Activated CD4-positive, alpha-beta T cell treated with anti-CD3 and anti-CD28 coated beads for 48 hours (primary cell): ENCODE results near the gene APOC4.
"Not testable (repeated sequence)": the region's sequence is repeated elsewhere in the genome, so short reads cannot be mapped to it uniquely, and the experiment has no call there.

ENCODE experiments used
- DNase-seq: peaks from one replicate; pipeline ENCODE4 v3.0.0-alpha.2; 2020

The APOC4 gene

DNA sequence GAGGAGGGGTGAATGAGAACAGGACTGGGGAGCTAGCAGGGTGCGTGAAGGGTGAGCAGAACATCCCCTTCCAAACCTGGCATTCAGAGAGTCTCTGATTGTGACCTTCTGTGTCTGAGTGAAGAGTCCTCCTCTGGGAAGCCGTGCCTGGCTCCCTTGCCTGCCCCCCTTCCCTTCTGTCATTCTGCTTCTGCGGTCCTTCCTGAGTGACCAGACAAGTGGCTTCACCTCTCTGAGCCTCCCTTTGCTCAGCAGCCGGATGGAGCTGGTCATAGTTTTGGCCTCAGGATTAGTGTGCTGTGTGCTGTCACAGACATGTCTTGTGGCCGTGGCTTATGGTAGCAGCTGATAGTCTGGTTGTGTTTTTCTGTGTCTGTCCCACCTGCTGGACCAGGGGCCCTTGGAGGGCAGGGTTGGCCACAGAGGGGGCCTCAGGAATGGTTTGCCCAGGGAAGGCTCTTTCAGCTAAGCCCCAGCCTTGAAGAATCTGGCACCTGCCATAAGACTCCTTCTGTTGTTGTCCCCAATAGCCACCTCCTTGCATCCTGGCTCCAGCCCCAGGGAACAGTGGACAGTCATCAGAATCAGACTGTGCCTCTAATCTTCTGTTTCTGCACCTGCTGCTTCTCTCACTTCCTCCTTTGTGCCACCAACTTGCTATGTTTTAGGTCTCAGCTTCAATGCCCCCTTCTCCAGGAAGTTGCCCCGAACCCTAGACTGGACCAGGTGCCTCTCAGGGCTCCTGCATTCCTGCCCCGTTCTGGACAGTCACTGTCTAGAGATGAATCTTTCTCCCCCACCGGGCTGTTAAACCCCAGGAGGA lies 19.1 kb downstream of the APOC4 start:
- DNase-seq = no peak

DNA sequence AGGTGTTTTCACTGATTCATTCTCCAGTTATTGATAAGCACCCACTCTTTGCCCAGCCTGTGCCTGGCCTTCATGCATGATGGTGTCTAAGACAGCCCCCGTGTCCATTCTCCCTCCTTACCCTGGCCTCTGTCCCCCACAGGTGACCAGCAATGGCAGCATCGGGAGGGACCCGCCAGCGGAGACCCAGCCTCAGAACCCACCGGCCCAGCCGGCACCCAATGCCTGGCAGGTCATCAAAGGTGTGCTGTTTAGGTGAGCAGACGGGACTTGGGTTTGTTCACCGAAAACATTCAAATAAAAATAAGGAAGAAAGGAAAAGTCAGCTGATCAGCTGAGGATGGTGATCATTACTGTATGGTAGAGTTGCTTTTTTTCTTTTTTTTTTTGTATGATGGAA lies 19.8 kb downstream of the APOC4 start:
- DNase-seq = no peak

DNA sequence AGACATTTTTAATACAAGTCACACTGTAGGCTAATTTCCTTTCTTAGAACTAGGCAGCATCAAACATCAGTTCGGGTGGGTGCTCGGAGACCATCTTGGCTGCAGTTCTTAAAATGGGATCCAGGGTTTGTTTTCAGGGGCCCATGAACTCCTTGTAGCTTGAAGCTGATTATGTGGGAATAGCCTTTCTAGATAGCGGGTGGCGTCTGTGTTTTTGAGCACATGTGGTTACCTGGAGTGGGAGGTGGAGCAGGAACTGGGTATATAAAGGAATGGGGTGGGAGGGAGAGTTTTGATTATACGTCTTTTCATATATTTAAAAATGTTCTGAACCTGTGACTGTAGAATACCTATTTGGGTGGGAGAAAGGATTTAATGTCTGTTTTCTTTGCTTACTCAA lies 26.1 kb downstream of the APOC4 start:
- DNase-seq = no peak

DNA sequence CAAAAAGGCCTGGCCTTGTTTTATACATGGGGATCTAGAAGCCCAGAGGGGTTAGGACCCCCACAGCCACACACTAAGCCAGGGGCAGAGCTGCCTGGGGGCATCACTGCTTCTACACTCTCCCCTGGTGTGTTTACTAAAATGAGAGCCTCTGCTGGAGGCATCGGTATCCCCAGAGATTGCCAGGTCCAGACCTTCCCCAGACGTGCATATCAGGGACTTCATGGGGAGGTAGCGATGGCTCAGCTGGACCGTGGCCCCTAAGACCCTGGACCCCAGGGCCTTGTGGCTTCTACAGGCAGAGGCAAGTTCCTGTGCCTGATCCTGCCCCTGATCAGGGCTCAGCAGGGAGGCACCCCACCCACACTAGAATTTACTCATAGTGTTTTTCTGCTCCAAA lies 26.6 kb downstream of the APOC4 start:
- DNase-seq = no peak

DNA sequence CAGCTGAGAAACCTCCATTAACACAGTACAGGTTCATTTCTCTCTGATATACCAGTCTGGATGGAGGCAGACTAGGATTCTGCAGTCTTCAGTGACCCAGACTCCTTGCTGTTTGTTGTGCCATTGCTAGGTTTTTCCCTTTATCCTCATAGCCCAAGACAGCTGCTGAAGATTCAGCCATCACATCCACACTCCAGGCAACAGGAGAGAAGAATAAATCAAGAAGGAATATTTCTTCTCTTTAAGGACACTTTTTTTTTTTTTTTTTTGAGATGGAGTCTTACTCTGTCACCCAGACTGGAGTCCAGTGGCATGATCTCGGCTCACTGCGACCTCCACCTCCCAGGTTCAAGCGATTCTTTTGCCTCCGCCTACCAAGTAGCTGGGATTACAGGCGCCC lies 27.4 kb downstream of the APOC4 start:
- DNase-seq = no peak

DNA sequence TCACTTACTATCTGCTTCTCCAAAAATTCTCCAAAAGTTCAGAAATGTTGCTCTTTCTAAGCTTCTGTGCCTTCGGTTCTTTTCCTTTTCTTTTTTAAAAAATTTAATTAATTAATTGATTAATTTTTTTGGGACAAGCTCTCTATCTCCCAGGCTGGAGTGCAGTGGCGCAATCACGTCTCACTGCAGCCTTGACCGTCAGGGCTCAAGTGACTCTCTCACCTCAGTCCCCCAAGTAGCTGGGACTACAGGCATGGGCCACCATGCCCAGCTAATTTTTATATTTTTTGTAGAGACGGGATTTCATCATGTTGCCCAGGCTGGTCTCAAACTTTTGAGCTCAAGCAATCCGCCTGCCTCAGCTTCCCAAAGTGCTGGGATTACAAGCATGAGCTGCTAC lies 29.4 kb downstream of the APOC4 start:
- DNase-seq = not testable (repeated sequence)

DNA sequence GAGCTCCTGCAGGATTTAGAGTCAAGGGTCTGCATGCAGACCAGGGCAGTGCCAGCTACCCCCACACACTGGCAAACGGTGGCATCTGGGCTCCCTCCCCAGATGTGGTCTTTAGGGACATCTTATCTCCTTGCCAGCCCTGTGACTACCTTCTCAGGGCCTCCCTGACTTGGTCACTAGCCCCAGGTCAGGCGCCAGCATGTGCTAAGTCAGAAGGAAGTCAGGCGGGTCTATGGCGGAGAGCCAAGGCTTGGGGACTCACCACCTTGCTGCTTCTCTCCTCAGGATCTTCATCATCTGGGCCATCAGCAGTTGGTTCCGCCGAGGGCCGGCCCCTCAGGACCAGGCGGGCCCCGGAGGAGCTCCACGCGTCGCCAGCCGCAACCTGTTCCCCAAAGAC lies 30.8 kb downstream of the APOC4 start:
- DNase-seq = no peak

DNA sequence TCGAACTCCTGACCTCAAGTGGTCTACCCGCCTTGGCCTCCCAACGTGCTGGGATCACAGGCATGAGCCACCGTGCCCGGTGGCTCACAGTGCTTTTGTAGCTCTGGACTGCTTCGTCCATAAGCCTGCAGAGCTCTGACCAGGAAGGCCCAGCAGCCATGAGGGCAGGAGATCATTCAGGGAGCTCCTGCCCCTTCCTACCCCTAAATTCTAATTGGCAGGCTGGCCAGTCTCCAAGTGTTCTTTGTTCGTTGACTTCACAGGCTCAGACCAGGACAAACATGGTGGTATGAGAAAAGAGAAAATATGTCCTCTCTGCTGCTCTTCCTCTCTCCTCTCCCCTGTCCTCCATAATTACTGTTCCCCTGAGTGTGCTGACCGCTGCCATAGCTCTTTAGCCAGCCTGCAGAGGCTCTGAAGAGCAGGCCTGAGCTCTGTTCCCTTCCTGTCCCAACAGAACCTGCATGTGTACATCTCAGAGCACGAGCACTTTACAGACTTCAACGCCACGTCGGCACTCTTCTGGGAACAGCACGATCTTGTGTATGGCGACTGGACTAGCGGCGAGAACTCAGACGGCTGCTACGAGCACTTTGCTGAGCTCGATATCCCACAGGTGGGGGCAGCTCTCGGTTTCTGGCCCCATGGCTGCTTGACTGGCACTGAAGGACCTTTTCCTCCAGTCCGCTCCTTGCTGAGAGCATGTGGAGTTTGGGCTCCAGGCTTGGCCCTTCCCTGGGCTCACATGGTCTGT lies 32.1 kb downstream of the APOC4 start:
- DNase-seq = no peak

DNA sequence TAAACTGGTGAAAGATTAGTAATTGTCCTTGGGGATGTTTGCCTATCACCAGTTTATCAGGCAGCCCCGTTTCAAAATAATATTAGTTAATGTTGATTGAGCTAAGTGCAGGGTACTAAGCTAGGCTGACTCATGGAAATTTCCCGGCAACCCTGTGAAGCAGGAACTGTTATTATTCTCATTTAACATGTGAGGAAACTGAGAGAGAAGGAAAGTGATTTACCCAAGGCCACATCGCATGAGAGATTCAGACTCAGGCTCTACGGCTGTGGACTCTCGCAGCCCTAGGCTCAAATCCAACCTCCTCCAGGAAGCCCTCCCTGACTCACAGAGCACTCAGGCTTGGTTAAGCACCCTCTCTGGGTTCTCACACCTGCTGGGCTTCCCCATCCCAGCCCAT lies 32.8 kb downstream of the APOC4 start:
- DNase-seq = no peak

DNA sequence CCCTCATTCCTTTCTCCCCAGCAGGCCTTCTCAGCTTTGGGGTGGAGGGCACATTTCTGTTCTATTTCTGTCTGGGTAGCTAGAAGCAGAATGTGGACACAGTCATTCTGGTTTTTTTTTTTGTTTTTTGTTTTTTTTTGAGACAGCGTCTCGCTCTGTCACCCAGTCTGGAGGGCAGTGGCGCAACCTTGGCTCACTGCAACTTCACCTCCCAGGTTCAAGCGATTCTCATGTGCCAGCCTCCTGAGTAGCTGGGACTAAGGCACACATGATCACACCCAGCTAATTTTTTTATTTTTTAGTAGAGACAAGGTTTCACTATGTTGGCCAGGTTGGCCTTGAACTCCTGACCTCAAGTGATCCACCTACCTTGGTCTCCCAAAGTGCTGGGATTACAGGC lies 33.4 kb downstream of the APOC4 start:
- DNase-seq = no peak

DNA sequence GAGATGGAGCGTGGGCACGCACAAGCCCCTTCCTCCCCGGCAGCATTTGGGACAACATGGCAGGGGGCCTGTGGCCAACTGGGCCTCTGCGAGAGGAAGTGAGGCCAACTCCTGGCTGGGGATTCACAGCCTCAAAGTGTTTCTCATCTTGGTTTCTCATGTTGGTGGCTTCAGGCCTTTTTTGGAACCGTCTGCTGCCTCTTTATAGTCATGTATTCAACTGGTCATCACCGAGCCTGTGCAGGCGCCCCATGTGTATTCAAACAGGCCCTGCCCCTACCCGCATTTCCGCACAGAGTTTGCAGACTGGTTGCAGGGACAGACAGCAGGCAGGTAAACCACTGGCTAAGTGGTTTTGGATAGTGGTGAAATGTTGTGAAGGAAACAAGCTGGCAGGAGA lies 42.0 kb downstream of the APOC4 start:
- DNase-seq = no peak

DNA sequence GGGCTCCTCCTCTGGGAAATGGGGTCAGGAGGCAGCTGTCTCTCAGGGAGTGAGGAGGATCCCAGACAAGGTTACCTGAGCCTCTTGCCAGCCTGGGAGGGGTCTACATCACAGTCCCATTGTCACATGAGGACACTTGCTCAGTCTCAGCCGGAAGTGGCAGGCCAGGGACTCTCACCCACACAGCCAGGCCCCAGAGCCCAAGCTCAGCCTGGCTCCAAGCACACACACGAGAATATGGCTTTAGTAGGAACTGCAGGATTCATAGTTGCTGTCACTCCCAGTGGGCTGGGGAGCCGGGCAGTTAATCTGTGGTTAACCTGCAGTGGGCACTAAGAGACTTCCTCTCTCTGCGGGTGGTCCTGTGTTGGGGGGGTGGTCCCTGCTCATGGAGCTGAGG lies 43.4 kb downstream of the APOC4 start:
- no peak for DNase-seq

DNA sequence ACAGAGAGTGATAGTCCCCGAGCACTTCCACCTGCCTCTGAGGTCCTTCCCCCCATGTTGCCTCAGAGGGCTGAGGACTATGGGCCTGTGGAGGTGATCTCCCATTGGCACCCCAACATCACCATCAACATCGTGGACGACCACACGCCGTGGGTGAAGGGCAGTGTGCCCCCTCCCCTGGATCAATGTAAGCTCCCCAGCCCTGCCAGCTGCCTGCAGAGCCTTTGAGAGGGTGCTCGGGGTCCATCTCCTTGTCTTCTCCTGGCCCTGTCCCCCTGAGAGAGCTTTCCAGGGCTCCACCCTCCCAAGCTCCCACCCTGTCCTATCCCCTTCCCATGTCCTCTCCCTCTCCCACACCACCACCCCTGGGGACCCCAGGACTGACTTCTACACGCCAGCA lies 44.4 kb downstream of the APOC4 start:
- DNase-seq = no peak

DNA sequence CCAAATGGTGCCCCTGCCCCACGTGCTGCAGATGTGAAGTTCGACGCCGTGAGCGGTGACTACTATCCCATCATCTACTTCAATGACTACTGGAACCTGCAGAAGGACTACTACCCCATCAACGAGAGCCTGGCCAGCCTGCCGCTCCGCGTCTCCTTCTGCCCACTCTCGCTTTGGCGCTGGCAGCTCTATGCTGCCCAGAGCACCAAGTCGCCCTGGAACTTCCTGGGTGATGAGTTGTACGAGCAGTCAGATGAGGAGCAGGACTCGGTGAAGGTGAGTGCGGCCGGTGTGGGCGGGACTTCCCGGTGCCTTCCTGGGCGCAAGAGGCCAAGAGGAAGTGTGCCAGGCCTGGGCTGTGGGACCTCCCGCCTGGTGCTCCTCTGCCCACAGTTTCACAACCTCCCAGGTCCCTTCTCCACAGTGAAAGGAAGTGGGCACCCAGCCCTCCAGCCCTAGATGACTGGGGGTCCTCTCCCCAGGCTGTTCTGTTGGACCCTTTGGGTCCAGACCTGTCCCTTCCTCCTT lies 45.2 kb downstream of the APOC4 start:
- DNase-seq = no peak

DNA sequence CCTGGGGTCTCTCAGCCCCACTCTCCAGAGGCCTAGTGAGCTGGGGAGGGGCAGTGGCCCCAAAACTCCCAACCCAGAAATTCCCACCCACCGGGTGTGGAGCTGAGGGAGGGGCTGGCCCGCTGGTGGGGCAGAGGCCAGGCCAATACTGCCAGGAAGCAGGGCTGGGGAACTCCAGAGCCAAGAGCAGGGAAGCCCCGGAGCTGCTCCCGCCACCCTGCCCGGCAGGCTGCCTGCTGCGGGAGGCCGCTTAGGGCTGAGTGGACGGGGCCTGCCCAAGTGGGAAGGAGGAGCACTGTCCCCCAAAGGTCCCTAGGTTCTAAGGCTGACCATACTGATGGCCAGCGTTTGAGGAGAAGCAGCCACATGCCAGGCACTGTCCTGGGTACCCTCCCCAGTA lies 46.2 kb downstream of the APOC4 start:
- DNase-seq = no peak

DNA sequence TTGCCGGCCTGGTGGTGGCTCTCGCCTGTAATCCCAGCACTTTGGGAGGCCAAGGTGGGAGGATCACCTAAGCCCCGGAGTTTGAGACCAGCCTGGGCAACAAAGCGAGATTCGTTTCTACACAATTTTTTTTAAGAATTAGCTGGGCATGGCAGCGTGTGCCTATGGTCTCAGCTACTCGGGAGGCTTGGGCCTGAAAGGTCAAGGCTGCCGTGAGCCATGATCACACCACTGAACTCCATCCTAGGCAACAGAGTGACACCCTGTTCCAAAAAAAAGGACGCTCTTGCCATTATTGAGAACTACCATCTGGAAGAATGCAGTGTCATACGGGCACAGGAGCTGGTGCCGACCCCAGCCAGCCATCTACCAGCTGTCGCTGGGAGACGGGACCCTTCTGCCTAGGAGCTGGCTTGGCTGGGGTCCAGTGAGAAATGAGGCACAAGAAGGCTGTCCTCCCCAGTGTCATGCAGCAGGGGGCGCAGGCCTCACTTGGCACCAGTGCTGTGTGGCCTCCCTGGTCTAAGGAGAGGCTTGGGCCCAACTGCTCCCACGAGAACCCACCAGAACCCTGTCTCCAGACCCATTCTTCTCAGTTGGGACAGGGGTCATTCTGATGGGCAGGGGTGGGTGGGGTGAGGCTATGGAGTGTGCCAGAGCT lies 47.0 kb downstream of the APOC4 start:
- peak; percentile 78 for DNase-seq

DNA sequence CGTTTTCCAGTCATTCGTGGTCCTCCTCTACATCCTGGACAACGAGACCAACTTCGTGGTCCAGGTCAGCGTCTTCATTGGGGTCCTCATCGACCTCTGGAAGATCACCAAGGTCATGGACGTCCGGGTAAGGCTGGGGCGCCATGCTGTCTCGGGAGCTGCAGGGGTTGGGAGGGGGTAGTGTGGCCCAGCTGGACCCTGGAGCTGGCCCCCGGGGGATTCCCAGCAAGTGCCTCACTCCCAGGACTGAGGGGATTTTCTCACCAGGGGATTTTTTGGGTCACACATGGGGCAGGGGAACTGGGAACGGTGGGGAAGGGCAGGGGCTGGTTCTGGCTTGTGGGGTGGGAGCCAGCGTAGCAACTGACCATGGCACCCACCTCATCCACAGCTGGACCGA lies 48.4 kb downstream of the APOC4 start:
- no peak for DNase-seq

DNA sequence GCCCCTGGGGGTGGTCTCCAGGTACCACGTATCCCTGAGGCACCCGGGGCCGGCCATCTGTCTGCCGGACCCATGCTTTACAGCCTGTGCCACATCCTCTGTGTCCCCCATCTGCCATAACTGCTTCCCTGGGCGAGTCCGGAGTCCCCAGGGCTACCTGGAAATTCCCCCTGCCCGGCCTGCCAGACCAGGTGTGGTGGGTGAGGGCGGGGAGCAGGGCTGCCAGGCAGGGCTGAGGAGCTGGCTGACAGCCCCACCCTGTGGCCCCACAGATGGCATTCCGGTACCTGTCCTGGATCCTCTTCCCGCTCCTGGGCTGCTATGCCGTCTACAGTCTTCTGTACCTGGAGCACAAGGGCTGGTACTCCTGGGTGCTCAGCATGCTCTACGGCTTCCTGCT lies 48.9 kb downstream of the APOC4 start:
- DNase-seq = no peak

DNA sequence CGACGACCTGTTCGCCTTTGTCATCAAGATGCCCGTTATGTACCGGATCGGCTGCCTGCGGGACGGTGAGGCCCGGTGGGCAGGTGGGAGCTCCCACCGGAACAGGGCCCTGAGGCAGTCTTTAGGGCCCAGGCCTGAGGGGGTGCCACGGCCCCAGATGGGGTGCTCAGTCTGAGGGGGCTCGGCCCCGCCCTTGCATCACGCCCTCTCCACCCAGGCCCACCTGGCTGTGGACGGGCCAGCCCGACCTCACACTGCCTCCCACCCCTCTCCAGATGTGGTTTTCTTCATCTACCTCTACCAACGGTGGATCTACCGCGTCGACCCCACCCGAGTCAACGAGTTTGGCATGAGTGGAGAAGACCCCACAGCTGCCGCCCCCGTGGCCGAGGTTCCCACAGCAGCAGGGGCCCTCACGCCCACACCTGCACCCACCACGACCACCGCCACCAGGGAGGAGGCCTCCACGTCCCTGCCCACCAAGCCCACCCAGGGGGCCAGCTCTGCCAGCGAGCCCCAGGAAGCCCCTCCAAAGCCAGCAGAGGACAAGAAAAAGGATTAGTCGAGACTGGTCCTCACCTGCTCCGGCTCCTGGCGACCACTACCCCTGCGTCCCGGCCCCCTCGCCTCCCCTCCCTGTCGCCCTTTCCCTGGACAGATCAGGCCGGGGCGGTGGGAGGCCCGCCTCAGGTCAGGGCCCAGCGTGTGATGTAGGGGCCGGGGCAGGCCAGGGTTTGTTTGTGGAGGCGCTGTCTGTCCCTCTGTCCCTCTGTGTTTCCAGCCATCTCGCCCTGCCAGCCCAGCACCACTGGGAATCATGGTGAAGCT lies 50.5 kb downstream of the APOC4 start:
- DNase-seq = no peak

DNA sequence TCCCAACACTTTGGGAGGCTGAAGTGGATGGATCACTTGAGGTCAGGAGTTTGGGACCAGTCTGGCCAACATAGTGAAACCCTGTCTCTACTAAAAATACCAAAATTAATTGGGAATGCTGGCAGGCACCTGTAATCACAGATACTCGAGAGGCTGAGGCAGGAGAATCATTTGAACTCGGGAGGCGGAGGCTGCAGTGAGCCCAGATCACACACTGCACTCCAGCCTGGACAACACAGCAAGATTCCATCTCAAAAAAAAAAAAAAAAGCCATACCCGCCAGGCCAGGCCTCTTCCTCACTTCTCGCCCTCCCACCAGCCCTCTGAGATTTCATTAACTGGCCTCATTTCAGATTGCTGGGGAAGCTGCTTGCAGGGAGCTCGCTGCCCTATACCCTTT lies 51.5 kb downstream of the APOC4 start:
- DNase-seq = no peak

DNA sequence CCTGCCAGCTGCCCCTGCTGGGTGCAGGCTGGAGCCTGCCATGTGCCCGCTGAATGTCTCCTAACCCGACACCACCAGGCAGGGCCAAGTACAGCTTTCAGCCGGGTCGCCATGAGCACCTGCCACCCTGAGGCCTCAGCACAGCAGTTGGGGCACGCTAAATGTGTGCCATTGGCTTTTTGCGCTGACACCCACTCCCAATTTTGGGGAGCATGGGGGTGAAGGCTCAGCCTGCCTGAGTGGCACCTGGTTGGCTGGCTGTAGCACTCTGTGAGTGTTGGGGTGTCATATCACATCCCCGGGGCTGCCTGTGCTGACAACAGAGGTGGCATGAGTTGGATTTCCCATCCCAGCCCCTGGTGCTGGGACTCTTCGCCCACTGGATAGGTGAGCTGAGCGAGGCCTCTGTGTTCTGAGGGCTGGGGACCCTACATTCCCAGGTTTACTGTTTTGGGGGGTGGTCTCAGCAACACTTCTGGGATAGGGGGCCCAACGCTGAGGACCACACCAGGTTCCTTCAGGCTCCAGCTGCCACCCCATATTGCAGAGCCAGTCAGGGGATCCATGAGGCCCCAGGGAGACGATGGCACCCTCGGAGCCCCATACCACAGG lies 52.0 kb downstream of the APOC4 start:
- no peak for DNase-seq
